Endothelial cell of umbilical vein (primary cell): Measurements from ENCODE around the gene TCN2. TPM values are rescaled to one million over a fixed set of nuclear protein-coding genes. Genes with fewer than 3 reads are reported as not detected.

Experiments
- BruUV-seq: library from RNA; stranded (reverse); fragments of 400-500 nt; replicated peaks from 2 replicates; lab custom pipeline; 2021; lab: Mats Ljungman, UMichigan
- CTCF ChIA-PET: fragments of 300-600, 350-600 bp; sonication (Branson Sonifier 250); formaldehyde crosslinking; loops from one replicate; lab custom pipeline; 2021; ENCODE audit warnings: antibody characterized with exemption, inconsistent platforms; lab: Charles Lee
- POLR2A ChIA-PET: fragments of 300-600, 350-600 bp; sonication (Branson Sonifier 250); formaldehyde crosslinking; loops from one replicate; lab custom pipeline; 2021; ENCODE audit warnings: antibody characterized with exemption, inconsistent platforms; lab: Charles Lee
- DNase-seq: peaks from one replicate; pipeline ENCODE4 v3.0.0-alpha.2; 2011; ENCODE audit warnings: low read depth, low spot score
- FAIRE-seq: peaks from 2 replicates; lab custom pipeline; 2011; peaks lifted over from hg19 to GRCh38; lab: Jason Lieb, UNC
- H2AFZ ChIP-seq: 2 replicates; pipeline ENCODE4 v1.6.0; 2012; ENCODE audit warnings: low read depth, low read length, control low read depth, inconsistent platforms
- H3K27ac ChIP-seq: 2 replicates; pipeline ENCODE4 v1.5.1; 2011; ENCODE audit warnings: low read depth, mild to moderate bottlenecking, control low read depth, low read length, moderate library complexity; ENCODE audit not compliant: insufficient read depth
- H3K27me3 ChIP-seq, 2 experiments: 2 replicates each; pipeline versions ENCODE4 v1.6.0 to v1.6.1; 2011; ENCODE audit warnings: low read length in 2 of 2, mixed read lengths in 1 of 2; ENCODE audit not compliant: control insufficient read depth in 2 of 2, insufficient read depth in 2 of 2
- H3K36me3 ChIP-seq, 2 experiments: 2 replicates in 1 of 2; 3 replicates in 1 of 2; pipeline ENCODE4 v1.5.1; 2011; ENCODE audit warnings: low read length in 2 of 2, mild to moderate bottlenecking in 1 of 2, moderate library complexity in 1 of 2; ENCODE audit not compliant: control insufficient read depth in 2 of 2, insufficient read depth in 2 of 2; ENCODE audit errors: extremely low read depth in 1 of 2
- H3K4me1 ChIP-seq: 3 replicates; pipeline ENCODE4 v1.5.1; 2011; ENCODE audit warnings: mild to moderate bottlenecking, low read length; ENCODE audit not compliant: control insufficient read depth, insufficient read depth; ENCODE audit errors: extremely low read depth
- H3K4me2 ChIP-seq: 2 replicates; pipeline ENCODE4 v1.6.1; 2011; ENCODE audit warnings: low read length, control low read depth, mixed read lengths; ENCODE audit not compliant: insufficient read depth
- H3K4me3 ChIP-seq, 3 experiments: fragments of 200-600 bp in 1 of 3; sonication (generic), shearing (Covaris generic) in 1 of 3; replicated peaks in 1 of 3; 2 replicates each; pipeline ENCODE4 v1.5.1; 2011 to 2016; ENCODE audit warnings: control low read depth in 3 of 3, low read length in 3 of 3, mild to moderate bottlenecking in 2 of 3, inconsistent platforms in 1 of 3, low read depth in 1 of 3, moderate library complexity in 1 of 3; ENCODE audit not compliant: insufficient read depth in 1 of 3
- H3K79me2 ChIP-seq: 2 replicates; pipeline ENCODE4 v1.6.0; 2012; ENCODE audit warnings: low read length, inconsistent platforms; ENCODE audit not compliant: control insufficient read depth, insufficient read depth
- H3K9ac ChIP-seq: replicated peaks from 2 replicates; pipeline ENCODE3; 2011; ENCODE audit warnings: low read length, control low read depth; ENCODE audit not compliant: insufficient read depth; ENCODE audit errors: extremely low read depth
- H3K9me1 ChIP-seq: replicated peaks from 3 replicates; pipeline ENCODE4 v1.6.0; 2011; ENCODE audit warnings: mild to moderate bottlenecking, low read length; ENCODE audit not compliant: control insufficient read depth, insufficient read depth; ENCODE audit errors: extremely low read depth
- H3K9me3 ChIP-seq: replicated peaks from 2 replicates; pipeline ENCODE4 v1.5.1; 2012; ENCODE audit warnings: low read length, inconsistent platforms; ENCODE audit not compliant: control insufficient read depth, insufficient read depth
- H4K20me1 ChIP-seq: replicated peaks from 2 replicates; pipeline ENCODE3; 2011; ENCODE audit warnings: mild to moderate bottlenecking, low read length; ENCODE audit not compliant: control insufficient read depth, insufficient read depth; ENCODE audit errors: extremely low read depth
- FOS ChIP-seq: IDR thresholded peaks from 2 replicates; pipeline ENCODE4 v1.6.1; 2011; ENCODE audit warnings: mild to moderate bottlenecking, low read length, moderate library complexity, borderline replicate concordance; ENCODE audit not compliant: insufficient read depth
- GATA2 ChIP-seq: IDR thresholded peaks from 2 replicates; pipeline ENCODE4 v1.7.0; 2011; ENCODE audit warnings: low read depth, mild to moderate bottlenecking, moderate library complexity, mixed read lengths, low read length; ENCODE audit not compliant: insufficient read length, insufficient read depth
- JUN ChIP-seq: IDR thresholded peaks from 2 replicates; pipeline ENCODE4 v1.6.1; 2011; ENCODE audit warnings: borderline replicate concordance, low read depth; ENCODE audit not compliant: insufficient read length, insufficient read depth
- MYC ChIP-seq: IDR thresholded peaks from one replicate; pipeline ENCODE4 v1.6.1; 2011; ENCODE audit warnings: mild to moderate bottlenecking, low read depth, low read length
- POLR2AphosphoS5 ChIP-seq: IDR thresholded peaks from 2 replicates; pipeline ENCODE4 v1.6.1; 2012; ENCODE audit warnings: low read depth, mild to moderate bottlenecking, control low read depth, low read length, moderate library complexity; ENCODE audit not compliant: insufficient read depth
- dilution Hi-C: fragments of 300-500 bp; cut with MboI; formaldehyde crosslinking; loops from one replicate; pipeline ENCODE4 v1.15.0; 2019; ENCODE audit warnings: low sequenced_read_pairs; ENCODE audit not compliant: extremely low pct_ligation_motif_present
- intact Hi-C: fragments of 100-400 bp; cut with micrococcal nuclease; formaldehyde crosslinking; loops from one replicate; pipeline ENCODE4 v1.10.0; 2022
- polyA plus RNA-seq, 4 experiments: library from polyadenylated mRNA; depleted of rRNA in 3 of 4; stranded (reverse) in 3 of 4; unstranded in 1 of 4; fragments of >200 nt; gene quantifications; 2 replicates each; pipeline versions ENCODE4 v1.2.1 to v1.2.3, GENCODE V29; 2011 to 2012; ENCODE audit warnings: missing spikeins in 1 of 4
- total RNA-seq: library from RNA; stranded (reverse); gene quantifications from 2 replicates; pipeline ENCODE4 v1.2.3, GENCODE V29; 2021
- TF ChIP-seq, protein P1 (sequence below), 2 donors: IDR thresholded peaks; 1 replicate in 1 of 2; 2 replicates in 1 of 2; pipeline ENCODE4 v1.5.1; 2011; ENCODE audit warnings: low read length in 2 of 2, mild to moderate bottlenecking in 2 of 2, moderate library complexity in 2 of 2, control low read depth in 1 of 2, inconsistent platforms in 1 of 2, low read depth in 1 of 2; ENCODE audit not compliant: insufficient read depth in 1 of 2; ENCODE audit errors: extremely low read depth in 1 of 2
- TF ChIP-seq, protein P2 (sequence below): IDR thresholded peaks from 2 replicates; pipeline ENCODE4 v1.6.1; 2011; ENCODE audit not compliant: insufficient read depth, insufficient read length

Gene TCN2
- total and polyA plus RNA-seq, 2 donors (not counting 3 experiments of a cell fraction or from before 2014, with no cell fraction given), result 80.6 to 188 TPM

DNA sequence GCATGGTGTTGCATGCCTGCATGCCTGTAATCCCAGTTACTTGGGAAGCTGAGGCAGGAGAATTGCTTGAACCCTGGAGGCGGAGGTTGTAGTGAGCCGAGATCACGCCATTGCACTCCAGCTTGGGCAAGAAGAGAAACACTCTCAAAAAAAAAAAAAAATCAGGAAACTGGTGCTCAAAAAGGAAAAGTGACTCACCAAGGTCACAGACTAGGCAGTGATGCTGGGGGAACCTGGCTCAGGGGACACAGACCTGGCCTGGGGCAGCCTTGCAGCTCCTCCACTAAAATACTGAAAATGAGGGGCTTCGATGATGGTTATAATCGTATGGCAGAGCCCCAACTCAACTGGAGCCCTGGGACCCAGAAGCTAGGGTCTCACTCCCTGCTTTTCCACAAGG, 20.5 kb downstream of the TCN2 start:
- FAIRE-seq (peak; percentile 82), DNase-seq (peak; percentile 58)
- BruUV-seq, result no TSS peak
- no peaks in the 10 kb centered on the region for H3K79me2 ChIP-seq
- no peak overlapping the region for H2AFZ ChIP-seq
- TF ChIP-seq JUN (peak; percentile 69), MYC (no peak), FOS (peak; percentile 62), GATA2 (no peak), POLR2AphosphoS5 (peak; percentile 46)
- TF ChIP-seq, protein P1, sequence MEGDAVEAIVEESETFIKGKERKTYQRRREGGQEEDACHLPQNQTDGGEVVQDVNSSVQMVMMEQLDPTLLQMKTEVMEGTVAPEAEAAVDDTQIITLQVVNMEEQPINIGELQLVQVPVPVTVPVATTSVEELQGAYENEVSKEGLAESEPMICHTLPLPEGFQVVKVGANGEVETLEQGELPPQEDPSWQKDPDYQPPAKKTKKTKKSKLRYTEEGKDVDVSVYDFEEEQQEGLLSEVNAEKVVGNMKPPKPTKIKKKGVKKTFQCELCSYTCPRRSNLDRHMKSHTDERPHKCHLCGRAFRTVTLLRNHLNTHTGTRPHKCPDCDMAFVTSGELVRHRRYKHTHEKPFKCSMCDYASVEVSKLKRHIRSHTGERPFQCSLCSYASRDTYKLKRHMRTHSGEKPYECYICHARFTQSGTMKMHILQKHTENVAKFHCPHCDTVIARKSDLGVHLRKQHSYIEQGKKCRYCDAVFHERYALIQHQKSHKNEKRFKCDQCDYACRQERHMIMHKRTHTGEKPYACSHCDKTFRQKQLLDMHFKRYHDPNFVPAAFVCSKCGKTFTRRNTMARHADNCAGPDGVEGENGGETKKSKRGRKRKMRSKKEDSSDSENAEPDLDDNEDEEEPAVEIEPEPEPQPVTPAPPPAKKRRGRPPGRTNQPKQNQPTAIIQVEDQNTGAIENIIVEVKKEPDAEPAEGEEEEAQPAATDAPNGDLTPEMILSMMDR (IDR thresholded peaks at IDR 0.05; ENCODE audit: extremely low read depth in 1 of 2, insufficient read depth in 1 of 2, low read depth in 1 of 2, low read length in 2 of 2), result no peak
- TF ChIP-seq, protein P2, sequence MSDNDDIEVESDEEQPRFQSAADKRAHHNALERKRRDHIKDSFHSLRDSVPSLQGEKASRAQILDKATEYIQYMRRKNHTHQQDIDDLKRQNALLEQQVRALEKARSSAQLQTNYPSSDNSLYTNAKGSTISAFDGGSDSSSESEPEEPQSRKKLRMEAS, result no peak
- H3K4me3 ChIP-seq, result no peak overlapping the region
- peak overlapping the region; percentile 75 for H3K27ac ChIP-seq
- CTCF ChIA-PET, result interaction anchor here (1.1 to 4.1 kb wide), 3 partner anchors 20 to 128 kb away, joined by 5 to 34 read pairs (median 6); partner anchors contain the start of gene TCN2
- POLR2A ChIA-PET, result no interaction called here
- H3K4me1 ChIP-seq, result peaks cover 19% of the 10 kb centered on the region
- no peak overlapping the region for H3K4me2 ChIP-seq
- intact Hi-C loops, result no loop called here
- H3K27me3 ChIP-seq, result no peaks in the 10 kb centered on the region
- no peaks in the 10 kb centered on the region for H3K9me3 ChIP-seq
- no peak overlapping the region for H3K9ac ChIP-seq
- H4K20me1 ChIP-seq, result no peaks in the 10 kb centered on the region
- H3K36me3 ChIP-seq, result peaks cover 0 to 5% of the 10 kb centered on the region in 2 experiments
- no peaks in the 10 kb centered on the region for H3K9me1 ChIP-seq
- dilution Hi-C loops, result no loop called here
